T-helper 9 cell (primary cell): ENCODE measurements around the gene FSIP1.

Source experiments
- DNase-seq: peaks from one replicate; pipeline ENCODE4 v3.0.0-alpha.2; 2020

Gene FSIP1

GRCh38 chr15:39792025-39792843, 9.6 kb upstream of the FSIP1 start:
- DNase-seq, result no peak

- DNase-seq, result no peak
Observed at GRCh38 chr15:39789736-39790135, 7.1 kb upstream of the FSIP1 start.

- no peak for DNase-seq
Observed at GRCh38 chr15:39788800-39789565, 6.3 kb upstream of the FSIP1 start.

- no peak for DNase-seq
Observed at GRCh38 chr15:39788108-39788507, 5.5 kb upstream of the FSIP1 start.

GRCh38 chr15:39787479-39787878, 4.8 kb upstream of the FSIP1 start:
- no peak for DNase-seq

GRCh38 chr15:39786447-39787056, 3.9 kb upstream of the FSIP1 start:
- no peak for DNase-seq

GRCh38 chr15:39785841-39786240, 3.2 kb upstream of the FSIP1 start:
- no peak for DNase-seq

GRCh38 chr15:39785139-39785538, 2.5 kb upstream of the FSIP1 start:
- no peak for DNase-seq

- DNase-seq, result no peak
Observed at GRCh38 chr15:39784638-39785037, 2.0 kb upstream of the FSIP1 start.

- no peak for DNase-seq
Observed at GRCh38 chr15:39784125-39784524, 1.5 kb upstream of the FSIP1 start.

GRCh38 chr15:39783244-39783820, 691 bp upstream of the FSIP1 start:
- no peak for DNase-seq

- DNase-seq, result no peak
Observed at GRCh38 chr15:39781967-39782302, 706 bp downstream of the FSIP1 start.

GRCh38 chr15:39781147-39781966, 1.3 kb downstream of the FSIP1 start:
- DNase-seq, result no peak

GRCh38 chr15:39778021-39778420, 4.6 kb downstream of the FSIP1 start:
- DNase-seq, result no peak

GRCh38 chr15:39777496-39777895, 5.1 kb downstream of the FSIP1 start:
- no peak for DNase-seq

- DNase-seq, result no peak
Observed at GRCh38 chr15:39776068-39776467, 6.6 kb downstream of the FSIP1 start.

GRCh38 chr15:39774688-39775267, 7.9 kb downstream of the FSIP1 start:
- peak; percentile 30 for DNase-seq

GRCh38 chr15:39770748-39771689, 11.6 kb downstream of the FSIP1 start:
- no peak for DNase-seq

- no peak for DNase-seq
Observed at GRCh38 chr15:39767921-39768320, 14.7 kb downstream of the FSIP1 start.

- DNase-seq, result no peak
Observed at GRCh38 chr15:39761006-39761405, 21.6 kb downstream of the FSIP1 start.
